IMR-90 (cell line): ENCODE data around the gene ZEB2. TPM values are rescaled to one million over a fixed set of nuclear protein-coding genes. Genes with fewer than 3 reads are reported as not detected.

Source experiments
- microRNA-seq, 2 experiments: library from miRNA; stranded (forward) in 1 of 2; unstranded in 1 of 2; fragments of 10-50 nt in 1 of 2; fragments of <30 nt in 1 of 2; gene quantifications in 1 of 2; microRNA quantifications in 1 of 2; one replicate each; pipeline versions ENCODE3 to v1.1.0; 2013 to 2020; ENCODE audit not compliant: insufficient read depth in 1 of 2, insufficient read length in 1 of 2, unreplicated experiment in 1 of 2
- polyA plus RNA-seq, 3 experiments: library from polyadenylated mRNA; depleted of rRNA; stranded (reverse); fragments of >200 nt; gene quantifications; 2 replicates each; pipeline ENCODE4 v1.2.3, GENCODE V29; 2012; ENCODE audit warnings: low replicate concordance in 1 of 3
- small RNA-seq, 5 experiments: library from RNA; depleted of rRNA; stranded (forward); fragments of <200 nt; gene quantifications; one replicate each; pipeline ENCODE3, GENCODE V24; 2012
- total RNA-seq: library from RNA; depleted of rRNA; stranded (reverse); fragments of >200 nt; gene quantifications from 2 replicates; pipeline ENCODE4 v1.2.3, GENCODE V29; 2012

ZEB2 gene
- total and polyA plus RNA-seq, 2 of the 4 experiments (the other 2 are of a cell fraction): 22.4 to 50.9 TPM

Small RNAs within 50 kb of the gene (microRNA-seq; reads per million reads assigned to microRNA genes)
- not detected for gene RF01987 (ENCODE audit: insufficient read depth, insufficient read length)

Small RNAs within 50 kb of the gene (small RNA-seq; reads per million reads assigned to genes)
- 0 reads per million in 5 experiments for gene RF01987
